HG03521 (cell line): ENCODE data around the gene ZNF780B.
"Not testable (repeated sequence)": the region's sequence is repeated elsewhere in the genome, so short reads cannot be mapped to it uniquely, and the experiment has no call there.

Experiments
- ATAC-seq: cut with Tn5 transposase; IDR thresholded peaks from one replicate; pipeline ENCODE4 v1.9.1; 2021; ENCODE audit warnings: mild to moderate bottlenecking, moderate library complexity; ENCODE audit not compliant: unreplicated experiment

Gene ZNF780B

DNA sequence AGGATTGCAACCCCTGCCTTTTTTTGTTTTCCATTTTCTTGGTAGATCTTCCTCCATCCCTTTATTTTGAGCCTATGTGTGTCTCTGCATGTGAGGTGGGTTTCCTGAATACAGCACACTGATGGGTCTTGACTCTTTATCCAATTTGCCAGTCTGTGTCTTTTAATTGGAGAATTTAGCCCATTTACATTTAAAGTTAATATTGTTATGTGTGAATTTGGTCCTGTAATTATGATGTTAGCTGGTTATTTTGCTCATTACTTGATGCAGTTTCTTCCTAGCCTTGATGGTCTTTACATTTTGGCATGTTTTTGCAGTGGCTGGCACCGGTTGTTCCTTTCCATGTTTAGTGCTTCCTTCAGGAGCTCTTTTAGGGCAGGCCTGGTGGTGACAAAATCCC is 14.3 kb downstream of the ZNF780B start:
- ATAC-seq = not testable (repeated sequence)

DNA sequence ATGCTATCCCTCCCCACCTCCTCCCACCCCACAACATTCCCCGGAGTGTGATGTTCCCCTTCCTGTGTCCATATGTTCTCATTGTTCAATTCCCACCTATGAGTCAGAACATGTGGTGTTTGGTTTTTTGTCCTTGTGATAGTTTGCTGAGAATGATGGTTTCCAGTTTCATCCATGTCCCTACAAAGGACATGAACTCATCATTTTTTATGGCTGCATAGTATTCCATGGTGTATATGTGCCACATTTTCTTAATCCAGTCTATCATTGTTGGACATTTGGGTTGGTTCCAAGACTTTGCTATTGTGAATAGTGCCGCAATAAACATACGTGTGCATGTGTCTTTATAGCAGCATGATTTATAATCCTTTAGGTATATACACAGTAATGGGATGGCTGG is 18.0 kb downstream of the ZNF780B start:
- ATAC-seq = not testable (repeated sequence)

DNA sequence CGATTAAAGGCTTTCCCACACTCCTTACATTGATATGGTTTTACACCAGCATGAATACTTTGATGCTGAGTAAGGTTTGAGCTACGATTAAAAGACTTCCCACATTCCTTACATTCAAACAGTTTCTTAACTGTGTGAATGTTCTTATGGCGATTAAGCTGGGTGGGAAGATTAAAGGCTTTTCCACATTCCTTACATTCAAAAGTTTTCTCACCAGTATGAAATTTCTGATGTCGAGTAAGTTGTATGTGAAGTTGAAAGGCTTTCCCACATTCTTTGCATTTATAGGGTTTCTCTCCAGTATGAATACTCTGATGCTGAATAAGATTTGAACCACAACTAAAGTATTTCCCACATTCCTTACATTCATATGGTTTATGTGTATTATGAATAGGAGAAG is 20.0 kb downstream of the ZNF780B start:
- no peak for ATAC-seq

DNA sequence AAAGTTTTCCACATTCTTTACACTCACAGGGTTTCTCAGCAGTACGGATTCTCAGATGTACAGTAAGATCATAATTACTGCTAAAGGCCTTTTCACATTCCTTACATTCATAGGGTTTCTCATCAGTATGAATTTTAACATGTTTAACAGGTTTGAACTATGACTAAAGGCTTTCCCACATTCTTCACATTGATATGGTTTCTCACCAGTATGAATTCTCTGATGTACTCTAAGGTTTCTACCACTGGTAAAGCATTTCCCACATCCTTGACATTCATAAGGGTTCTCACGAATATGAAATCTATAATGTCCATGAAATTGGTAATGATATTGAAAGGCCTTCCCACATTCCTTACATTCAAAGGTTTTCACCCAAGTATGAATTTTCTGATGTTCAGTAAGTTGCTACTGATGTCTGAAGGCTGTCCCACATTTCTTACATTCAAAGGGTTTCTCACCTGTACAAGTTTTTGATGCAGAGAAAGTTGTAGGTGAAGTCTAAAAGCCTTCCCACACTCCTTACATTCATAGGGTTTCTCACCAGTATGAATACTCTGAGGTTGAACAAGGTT is 22.0 kb downstream of the ZNF780B start:
- ATAC-seq = no peak

DNA sequence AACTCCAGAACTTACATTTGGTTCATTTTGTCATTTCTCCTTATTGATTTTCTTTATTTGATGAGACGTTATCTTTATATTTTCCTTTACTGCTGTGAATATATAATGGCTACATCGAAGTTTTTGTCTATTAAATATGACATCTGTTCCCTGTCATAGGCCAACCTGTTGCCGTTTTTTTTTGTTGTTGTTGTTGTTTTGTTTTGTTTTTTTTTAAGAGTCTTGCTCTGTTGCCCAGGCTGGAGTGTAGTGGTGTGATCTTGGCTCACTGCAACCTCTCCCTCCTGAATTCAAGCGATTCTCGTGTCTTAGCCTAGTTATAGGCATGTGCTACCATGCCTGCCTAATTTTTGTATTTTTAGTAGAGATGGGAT is 29.4 kb downstream of the ZNF780B start:
- ATAC-seq = no peak

DNA sequence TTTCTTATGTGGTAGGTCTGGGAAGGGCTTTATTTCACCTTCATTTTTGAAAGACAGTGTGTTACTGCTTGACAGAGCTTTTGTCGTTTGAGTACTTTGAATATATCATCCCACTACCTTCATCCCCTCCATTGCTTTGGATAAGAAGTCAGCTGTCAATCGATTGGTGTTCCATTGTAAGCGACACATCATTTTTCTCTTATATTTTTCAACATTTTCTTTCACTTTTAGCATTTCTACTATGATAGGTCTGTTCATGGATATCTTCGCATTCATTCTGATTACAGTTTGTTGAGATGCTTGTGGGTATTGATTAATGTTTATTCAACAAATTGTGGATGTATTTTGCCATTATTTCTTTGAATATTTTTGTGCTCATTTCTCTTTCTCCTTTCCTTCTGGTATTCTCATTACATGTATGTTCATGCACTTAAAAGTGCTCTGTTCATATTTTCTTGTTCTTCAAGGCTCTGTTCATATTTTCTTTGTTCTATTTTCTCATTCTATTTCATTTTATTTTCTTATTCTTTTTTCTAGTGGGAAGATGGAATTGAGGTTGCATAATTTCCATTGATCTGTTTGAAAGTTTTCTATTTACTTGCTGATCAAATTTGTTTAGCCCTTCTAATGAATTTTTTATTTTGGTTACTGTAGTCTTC is 30.0 kb downstream of the ZNF780B start:
- ATAC-seq = no peak

DNA sequence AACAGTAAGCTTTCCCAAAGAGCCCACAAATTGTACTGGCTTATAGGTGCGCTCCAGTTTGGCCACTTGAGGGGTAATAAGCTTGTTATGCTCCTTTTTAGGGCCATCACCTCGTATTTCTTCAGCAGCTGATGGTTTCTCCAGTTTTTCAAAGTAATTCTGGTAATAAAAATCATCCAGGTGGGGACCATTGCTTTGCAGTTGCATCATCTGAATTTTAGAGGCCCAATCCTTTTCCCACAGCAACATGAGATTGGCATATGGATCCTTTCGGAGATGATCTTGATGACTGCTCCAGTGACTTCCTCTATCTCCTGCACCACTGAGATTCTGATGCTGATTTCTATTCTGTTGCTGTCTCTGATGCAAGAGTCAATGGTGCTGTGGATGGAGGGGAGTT is 32.1 kb downstream of the ZNF780B start:
- ATAC-seq = no peak

DNA sequence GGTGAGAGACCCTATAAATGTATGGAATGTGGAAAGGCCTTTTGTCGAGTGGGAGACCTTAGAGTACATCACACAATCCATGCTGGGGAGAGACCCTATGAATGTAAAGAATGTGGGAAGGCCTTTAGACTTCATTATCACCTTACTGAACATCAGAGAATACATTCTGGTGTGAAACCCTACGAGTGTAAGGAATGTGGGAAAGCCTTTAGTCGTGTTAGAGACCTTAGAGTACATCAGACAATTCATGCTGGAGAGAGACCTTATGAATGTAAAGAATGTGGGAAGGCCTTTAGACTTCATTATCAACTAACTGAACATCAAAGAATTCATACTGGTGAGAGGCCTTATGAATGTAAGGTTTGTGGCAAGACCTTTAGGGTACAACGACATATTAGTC is 42.0 kb downstream of the ZNF780B start:
- no peak for ATAC-seq

DNA sequence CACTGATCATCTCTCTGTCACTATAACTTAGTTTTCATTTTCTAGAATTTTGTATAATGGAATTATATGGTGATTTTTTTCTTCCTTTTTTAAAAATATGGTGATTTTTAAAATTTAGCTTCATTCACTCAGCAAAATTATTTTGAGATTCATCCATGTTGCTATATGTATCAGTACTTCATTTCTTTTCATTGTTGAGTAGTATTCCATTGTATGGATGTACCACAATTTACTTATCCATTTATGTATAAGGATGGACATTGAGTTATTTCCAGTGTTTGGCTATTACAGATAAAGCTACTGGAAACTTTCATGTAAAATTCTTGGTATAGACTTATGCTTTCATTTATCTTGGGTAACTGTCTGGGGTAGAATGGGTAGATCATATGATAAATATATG is 46.4 kb downstream of the ZNF780B start:
- ATAC-seq = no peak

DNA sequence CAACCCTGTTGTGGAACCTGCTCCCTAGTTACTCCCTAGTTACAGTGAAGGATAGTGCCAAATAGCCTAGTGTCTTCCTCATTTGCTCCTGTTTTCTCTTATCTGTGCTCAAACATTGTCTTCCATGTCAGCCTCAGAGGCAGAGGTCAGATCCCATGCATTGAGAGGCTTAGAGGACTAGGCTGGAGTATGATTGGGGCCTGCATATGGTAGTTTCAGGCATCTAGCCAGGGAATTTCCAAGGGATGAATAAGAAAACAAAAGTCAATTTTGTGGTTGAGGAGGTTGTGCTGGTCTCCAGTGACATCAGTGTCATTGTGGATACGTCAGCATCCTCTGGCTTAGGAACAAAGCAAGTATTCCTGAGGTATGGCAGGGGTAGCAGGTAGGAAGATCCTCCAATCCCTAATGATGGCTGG is 49.7 kb downstream of the ZNF780B start:
- no peak for ATAC-seq

DNA sequence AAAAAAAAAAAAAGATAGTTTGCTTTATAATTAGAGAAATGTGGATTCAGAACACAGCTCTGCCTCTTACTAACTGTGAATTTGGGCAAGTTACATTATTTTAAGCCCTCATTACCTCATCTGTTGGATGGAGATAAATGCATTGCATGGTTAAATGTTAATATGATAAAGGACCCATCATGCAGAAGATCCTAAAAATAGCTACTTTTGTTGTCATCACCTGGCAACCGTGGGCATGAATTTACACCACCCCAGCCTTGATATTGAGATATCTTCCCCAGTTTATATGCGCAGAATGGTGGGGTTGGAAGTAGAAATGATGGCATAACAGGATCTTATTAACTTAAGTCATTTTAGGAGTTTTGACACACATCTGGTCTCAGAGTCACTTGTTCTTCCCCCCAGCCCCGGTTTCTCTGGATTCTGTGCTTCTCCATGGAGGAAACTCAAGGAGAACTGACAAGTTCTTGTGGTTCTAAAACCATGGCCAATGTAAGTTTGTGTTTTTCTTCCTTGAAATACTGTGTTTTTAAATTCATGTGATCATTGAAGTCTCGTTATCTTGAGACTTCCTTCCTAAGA is 50.2 kb downstream of the ZNF780B start:
- ATAC-seq = no peak

DNA sequence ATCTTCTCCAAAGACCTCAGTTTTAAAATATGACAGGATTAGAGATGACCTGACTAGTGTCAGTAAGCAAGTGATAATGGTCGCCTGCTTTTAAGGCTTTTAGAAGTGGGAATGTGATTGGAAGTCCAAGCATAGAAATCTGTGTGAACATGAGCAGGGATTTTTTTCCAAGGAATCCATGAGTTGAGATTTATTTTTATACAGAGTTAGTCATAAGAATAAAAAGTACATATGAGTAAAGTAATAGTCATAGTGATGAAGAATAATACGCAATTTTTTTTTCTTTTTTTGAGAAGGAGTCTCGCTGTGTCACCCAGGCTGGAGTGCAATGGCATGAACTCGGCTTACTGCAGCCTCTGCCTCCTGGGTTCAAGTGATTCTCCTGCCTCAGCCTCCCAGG is 57.5 kb downstream of the ZNF780B start:
- no peak for ATAC-seq

DNA sequence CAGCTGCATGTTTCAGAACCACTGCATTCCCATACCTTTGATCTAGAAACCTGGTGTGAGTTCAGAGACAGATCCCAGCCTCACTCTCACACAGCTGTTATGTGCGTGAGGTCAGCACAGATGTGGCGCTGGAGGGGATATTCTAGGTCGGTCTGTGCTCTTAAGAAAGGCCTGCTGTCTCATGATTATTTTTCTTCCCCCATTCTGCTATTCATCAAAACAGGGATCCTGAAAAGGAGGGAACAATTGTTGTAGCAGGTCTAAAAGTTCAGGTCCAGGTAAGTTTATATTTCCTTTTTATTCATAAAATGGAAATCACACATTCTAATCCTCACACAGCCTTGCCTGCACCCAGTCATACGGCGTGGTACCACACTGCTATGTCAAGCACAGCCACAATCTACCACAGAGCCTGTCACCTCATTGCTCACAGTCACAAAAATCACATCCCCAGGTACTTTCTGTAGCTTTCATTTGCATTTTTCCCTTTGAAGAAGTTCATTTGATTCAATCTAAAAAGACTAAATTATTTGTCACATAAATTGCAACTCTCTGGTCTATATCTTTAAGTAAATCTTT is 58.3 kb downstream of the ZNF780B start:
- ATAC-seq = no peak

DNA sequence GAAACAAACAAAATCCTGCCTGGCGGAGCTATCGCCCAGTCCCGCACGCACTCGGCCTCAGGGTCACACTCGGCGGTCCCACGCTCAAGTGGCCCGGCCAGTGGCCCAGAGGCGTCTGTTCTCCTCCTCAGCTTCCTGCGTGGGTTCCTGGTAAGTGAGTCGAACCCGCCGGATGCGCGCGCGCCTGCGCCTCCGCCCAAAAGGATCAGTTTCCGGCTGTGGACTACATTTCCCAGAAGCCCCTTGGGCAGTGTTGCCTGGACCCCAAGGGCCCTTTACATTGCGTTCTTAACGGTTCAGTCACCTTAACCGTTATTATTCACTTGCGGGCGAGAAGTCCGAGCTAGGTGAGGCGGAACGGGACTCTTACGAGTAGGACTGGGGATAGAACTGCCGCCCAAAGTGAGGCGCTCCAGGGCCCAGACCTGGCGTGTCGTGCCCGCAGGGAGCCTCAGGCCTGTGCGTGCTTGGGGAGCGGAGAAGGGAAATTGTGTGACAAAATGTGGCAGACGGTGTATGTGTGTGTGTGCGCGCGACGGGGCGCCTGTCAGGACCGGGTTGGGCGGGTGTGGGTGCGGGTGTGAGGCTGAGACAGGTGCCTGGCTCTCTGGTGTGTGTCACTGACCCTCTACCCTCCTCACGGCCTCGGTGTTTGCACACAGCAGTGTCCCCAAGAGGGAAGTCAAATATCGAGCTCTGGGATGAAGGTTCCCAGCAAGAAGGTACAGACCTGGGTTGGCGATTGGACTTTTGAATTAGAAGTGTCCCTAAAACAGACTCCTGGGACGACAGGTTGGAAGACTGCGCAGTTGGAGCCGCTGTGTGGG is 59.0 kb downstream of the ZNF780B start, which contains the start of gene ZNF546:
TSS of gene ZNF546 (plus strand) at position 250 of the 827 bp plus-strand sequence. CDS start 1,267 bp downstream, outside the sequence.
- peak; percentile 83 for ATAC-seq

DNA sequence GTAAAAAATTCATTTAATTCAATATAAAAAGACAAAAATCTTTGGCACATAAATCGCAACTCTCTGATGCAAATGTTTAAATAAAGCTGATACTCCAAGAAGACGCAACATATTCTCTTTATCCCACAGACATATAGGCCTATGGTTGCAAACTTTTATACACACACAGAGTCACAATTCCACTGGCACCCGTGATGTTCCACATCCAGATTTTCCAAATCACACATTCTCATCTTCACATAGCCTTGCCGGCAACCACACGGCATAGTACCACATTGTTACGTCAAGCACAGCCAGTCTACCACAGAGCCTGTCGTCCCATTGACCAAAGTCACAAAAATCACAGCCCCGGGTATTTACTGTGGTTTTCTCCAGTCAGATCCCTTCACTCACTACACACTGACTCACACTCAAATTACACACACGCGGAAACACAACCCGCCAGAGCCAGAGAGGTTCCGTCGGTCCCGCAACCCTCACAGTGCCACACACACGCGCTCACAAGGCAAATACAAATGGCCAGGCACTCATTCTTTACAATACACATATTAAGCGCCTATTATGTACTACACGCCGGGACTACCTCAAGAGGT is 59.7 kb downstream of the ZNF780B start:
- peak; percentile 9 for ATAC-seq

DNA sequence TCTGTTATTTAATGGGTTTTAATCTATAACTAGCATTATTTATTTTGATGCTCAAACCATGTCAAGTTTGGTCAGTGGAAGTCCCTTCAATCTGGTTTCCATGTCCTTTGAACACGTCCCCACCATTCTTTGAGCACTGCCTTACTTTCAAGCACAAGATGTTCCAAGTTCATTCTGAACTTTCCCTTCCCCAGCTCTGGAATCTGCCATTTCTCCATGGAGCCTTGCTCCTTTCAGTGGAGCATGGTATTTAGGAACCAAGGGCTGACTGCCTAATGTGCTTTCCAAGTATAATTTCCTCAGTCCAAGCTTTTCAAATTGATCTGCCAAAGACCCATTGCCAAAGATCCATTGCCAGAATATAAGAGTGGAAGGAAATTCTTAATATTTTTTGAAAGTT is 60.2 kb downstream of the ZNF780B start:
- no peak for ATAC-seq

DNA sequence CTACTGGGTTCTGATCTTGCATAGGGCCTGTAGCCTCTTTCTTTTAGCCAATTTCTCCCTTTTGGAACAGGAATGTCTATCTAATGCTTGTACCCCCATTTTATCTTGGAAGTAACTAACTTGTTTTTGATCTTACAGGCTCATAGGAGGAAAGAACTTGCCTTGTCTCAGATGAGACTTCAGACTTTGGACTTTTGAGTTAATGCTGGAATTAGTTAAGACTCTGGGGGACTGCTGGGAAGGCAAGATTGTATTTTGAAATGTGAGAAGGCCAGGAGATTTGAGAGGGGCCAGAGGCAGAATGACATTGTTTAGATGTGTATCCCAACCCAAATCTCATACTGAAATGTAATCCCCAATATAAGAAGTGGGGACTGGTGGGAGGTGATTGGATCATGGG is 61.7 kb downstream of the ZNF780B start:
- ATAC-seq = no peak

DNA sequence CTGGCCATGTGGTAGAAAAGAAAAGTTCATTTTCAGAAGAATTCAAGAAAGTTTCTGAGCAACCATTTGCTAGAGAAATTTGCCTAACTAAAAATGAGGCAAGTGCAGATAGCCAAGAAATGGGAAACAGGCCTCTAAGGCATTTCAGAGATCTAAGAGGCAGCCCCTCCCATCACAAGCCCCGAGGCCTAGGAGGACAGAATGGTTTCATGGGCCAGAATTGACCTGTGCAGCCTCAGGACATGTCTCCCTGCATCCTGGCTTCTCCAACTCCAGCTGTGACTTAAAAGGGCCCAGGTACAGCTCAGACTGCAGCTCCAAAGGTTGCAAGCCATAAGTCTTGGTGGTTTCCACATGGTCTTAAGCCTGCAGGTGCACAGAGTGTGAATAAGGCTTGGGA is 62.4 kb downstream of the ZNF780B start:
- no peak for ATAC-seq

DNA sequence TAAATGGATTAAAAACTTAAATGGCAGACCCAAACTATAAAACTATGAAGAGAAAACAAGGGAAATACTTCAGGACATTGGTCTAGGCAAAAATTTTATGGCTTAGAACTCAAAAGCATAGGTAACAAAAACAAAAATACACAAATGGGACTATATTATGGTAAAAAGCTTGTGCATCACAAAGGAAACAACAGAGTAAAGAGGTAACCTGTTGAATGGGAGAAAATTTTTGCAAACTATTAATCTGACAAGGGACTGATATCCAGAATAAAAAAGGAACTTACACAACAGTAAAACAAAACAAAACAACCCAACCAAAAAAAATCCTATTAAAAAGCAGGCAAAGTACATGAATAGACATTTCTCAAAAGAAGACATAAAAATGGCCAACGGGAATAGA is 68.4 kb downstream of the ZNF780B start:
- ATAC-seq = no peak

DNA sequence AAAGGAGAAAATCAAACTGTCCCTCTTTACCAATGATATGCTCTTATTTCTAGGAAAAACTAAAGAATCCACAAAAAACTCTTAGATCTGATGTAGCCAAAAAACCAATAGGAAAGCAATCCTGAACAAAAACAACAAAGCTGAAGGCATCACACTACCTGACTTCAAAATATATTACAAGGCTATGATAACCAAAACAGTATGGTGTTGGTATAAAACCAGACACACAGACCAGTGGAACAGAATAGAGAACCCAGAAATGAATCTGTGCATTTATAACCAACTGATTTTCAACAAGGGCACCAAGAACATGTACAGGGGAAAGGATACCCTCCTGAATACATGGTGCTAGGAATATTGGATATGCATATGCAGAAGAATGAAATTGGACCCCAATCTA is 68.9 kb downstream of the ZNF780B start:
- no peak for ATAC-seq

DNA sequence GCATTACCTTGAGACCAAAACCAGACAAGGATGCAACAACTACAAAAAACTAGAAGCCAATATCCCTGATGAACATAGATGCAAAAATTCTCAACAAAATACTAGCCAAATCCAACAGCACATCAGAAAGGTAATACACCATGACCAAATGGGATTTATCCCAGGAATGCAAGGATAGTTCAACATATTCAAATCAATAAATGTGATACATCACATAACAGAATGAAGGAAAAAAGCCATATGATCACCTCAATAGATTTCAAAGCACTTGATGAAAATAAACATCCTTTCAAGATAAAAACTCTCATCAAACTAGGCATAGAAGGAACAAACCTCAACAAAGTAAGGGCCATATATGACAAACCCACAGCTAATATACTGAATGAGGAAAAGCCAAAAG is 69.4 kb downstream of the ZNF780B start:
- ATAC-seq = no peak
